ENCODE measurements around the gene PRAMEF5. TPM values are rescaled to one million over a fixed set of nuclear protein-coding genes. Genes with fewer than 3 reads are reported as not detected.
"Not testable (repeated sequence)": the region's sequence is repeated elsewhere in the genome, so short reads cannot be mapped to it uniquely, and the experiment has no call there.

Gene PRAMEF5
- total RNA-seq, 1 donor = not detected

- DNase-seq (ENCODE audit: low read depth in 2 of 3, low spot score in 2 of 3) = not testable (repeated sequence)
Observed at GRCh38 chr1:13265124-13265523, 11.1 kb downstream of the PRAMEF5 start.

DNA sequence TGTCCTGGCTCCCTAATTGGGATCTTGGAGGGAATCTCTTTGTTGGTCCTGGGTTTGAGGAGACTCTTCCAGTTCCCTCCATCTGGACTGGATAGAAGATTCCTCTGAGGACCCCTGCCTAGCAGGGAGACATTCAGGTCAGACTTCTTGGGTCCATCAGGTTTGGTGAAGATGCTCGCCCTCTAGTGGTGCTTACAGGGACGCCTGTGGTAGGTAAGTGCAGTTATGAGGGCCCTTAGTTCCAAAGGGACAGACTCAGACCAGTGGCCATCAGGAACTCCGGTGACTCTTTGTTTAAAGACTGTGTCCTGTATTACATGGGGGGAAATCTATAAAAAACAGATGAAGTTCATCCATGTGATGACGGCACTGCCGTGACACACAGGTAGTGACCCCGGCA, 23.0 kb downstream of the PRAMEF5 start:
- DNase-seq (ENCODE audit: low read depth in 2 of 3, low spot score in 2 of 3) = not testable (repeated sequence)

- not testable (repeated sequence) for DNase-seq (ENCODE audit: low read depth in 2 of 3, low spot score in 2 of 3)
Observed at GRCh38 chr1:13279617-13280016, 25.6 kb downstream of the PRAMEF5 start.

DNA sequence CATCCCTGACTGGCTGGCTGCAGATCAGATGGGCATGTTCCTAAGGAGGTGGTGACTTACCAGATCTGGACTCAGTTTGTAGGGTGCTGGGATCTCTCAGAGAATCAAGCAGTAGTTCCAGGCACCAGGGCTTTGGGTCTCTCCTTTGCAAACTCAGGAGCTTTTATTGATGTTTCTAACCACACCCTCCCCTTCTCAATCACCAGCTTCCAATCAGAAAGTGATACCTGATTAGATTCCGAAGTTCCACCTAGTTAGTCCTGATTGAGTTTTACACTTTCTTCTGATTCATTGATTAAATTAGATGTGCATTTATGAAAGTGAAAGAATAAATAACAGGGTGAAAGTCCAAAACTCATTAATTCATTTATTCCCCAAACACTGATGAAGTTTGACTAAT, 31.0 kb downstream of the PRAMEF5 start, which contains the start of gene PRAMEF8:
TSS of gene PRAMEF8 (minus strand) at position 101 of the 400 bp plus-strand sequence. CDS start 1,046 bp downstream, outside the sequence.
- DNase-seq (ENCODE audit: low read depth in 2 of 3, low spot score in 2 of 3) = not testable (repeated sequence)

GRCh38 chr1:13289030-13289429, 35.0 kb downstream of the PRAMEF5 start:
- DNase-seq (ENCODE audit: low read depth in 2 of 3, low spot score in 2 of 3) = not testable (repeated sequence)

DNA sequence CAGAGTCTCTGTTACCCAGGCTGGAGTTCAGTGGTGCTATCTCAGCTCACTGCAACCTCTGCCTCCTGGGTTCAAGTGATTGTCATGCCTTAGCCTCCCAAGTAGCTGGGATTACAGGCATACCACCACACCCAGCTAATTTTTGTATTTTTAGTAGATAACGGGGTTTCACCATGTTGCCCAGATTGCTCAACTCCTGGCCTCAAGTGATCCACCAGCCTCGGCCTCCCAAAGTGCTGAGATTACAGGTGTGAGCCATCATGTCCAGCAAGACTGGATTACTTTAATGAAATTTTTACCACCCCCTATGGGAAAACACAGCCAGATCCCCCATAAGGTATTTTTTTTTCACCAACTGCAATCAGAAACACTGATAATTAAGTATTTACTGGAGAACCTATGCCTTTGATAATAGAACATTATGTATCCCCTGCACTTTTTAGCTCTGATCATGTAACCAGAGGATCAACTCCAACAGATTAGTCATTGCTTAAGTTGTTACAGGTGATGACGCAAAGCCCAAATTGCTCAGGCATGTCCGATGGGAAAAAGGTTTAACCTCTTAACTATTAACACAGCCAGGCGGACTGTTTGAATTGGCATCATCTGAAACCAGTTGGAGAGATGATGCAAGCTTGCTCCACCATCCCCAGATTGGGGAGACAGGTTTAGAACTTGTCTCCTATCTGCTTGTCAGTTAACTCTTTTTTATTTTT, 43.4 kb downstream of the PRAMEF5 start:
- not testable (repeated sequence) for DNase-seq (ENCODE audit: low read depth in 2 of 3, low spot score in 2 of 3)

GRCh38 chr1:13298699-13299098, 44.7 kb downstream of the PRAMEF5 start:
- DNase-seq (ENCODE audit: low read depth in 2 of 3, low spot score in 2 of 3) = not testable (repeated sequence)

DNA sequence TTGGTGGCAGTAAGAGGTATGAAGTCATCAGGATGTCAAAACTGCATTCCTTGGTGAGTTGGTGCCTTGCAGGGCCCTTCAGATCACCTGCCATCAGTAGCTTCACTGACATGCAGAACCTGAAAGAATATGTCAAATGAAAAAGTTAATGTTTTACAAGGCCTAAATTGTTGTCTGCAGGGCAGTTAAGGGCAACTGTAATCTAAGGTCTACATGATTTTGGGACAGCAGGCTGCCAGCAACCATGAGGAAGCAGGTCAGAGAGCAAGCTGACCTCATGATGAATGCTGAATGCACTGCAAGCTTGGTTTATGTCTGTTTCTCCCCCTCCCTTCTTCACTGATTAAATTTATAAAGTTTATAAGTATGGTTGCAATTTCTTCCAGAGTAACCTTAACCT, 48.2 kb downstream of the PRAMEF5 start:
- not testable (repeated sequence) for DNase-seq (ENCODE audit: low read depth in 2 of 3, low spot score in 2 of 3)

DNA sequence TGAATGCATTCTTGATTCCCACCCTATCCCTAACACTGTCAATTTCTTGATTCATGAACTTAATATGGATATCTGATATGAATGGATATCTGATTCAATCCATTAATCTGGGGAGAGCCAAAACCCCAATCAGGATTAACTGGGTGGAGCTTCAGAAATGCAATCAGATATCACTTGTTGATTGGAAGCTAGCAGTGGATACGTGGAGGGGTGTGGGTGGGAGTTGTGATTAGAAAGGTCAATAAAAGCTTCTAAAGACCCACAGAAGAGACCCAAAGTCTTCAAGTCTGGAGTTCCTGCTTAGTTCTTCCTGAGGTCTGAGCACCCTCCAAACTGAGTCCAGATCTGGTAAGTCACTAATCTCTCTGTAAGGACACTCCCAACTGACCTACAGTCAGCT, 49.2 kb downstream of the PRAMEF5 start, which contains the start of gene PRAMEF33:
TSS of gene PRAMEF33 (plus strand) at position 301 of the 400 bp plus-strand sequence. CDS start 2,416 bp downstream, outside the sequence.
- not testable (repeated sequence) for DNase-seq (ENCODE audit: low read depth in 2 of 3, low spot score in 2 of 3)

Small RNAs within 50 kb of the gene (small RNA-seq; reads per million reads assigned to genes)
- not detected for gene RNU6-771P

Other genes starting within 250 kb of the PRAMEF5 start
- not detected for gene PRAMEF27, start 197.6 kb upstream of the PRAMEF5 start, total RNA-seq
- not detected for gene HNRNPCL3, start 193.4 kb upstream of the PRAMEF5 start, total RNA-seq
- gene PRAMEF25, start 183.4 kb upstream of the PRAMEF5 start, total RNA-seq = not detected
- gene HNRNPCL2, start 137.3 kb upstream of the PRAMEF5 start, total RNA-seq = not detected
- gene PRAMEF26, start 98.2 kb upstream of the PRAMEF5 start, total RNA-seq = not detected
- not detected for gene HNRNPCL4, start 88.6 kb upstream of the PRAMEF5 start, total RNA-seq
- not detected for gene PRAMEF9, start 82.3 kb upstream of the PRAMEF5 start, total RNA-seq
- gene PRAMEF13, start 52.8 kb upstream of the PRAMEF5 start, total RNA-seq = not detected
- not detected for gene PRAMEF18, start 28.0 kb upstream of the PRAMEF5 start, total RNA-seq
- gene PRAMEF8, start 30.9 kb downstream of the PRAMEF5 start, total RNA-seq = not detected
- not detected for gene PRAMEF33, start 49.3 kb downstream of the PRAMEF5 start, total RNA-seq
- gene PRAMEF15, start 61.4 kb downstream of the PRAMEF5 start, total RNA-seq = not detected
- gene PRAMEF14, start 92.9 kb downstream of the PRAMEF5 start, total RNA-seq = not detected
- not detected for gene PRAMEF19, start 117.7 kb downstream of the PRAMEF5 start, total RNA-seq
- not detected for gene PRAMEF17, start 135.4 kb downstream of the PRAMEF5 start, total RNA-seq
- gene PRAMEF20, start 156.3 kb downstream of the PRAMEF5 start, total RNA-seq = not detected